ENCODE results near the gene CHTF18. TPM values are rescaled to one million over a fixed set of nuclear protein-coding genes. Genes with fewer than 3 reads are reported as not detected.

The CHTF18 gene
- total RNA-seq, 4 donors from 2014 or later, result 2.8 to 10.7 (median 4.6) TPM

DNA sequence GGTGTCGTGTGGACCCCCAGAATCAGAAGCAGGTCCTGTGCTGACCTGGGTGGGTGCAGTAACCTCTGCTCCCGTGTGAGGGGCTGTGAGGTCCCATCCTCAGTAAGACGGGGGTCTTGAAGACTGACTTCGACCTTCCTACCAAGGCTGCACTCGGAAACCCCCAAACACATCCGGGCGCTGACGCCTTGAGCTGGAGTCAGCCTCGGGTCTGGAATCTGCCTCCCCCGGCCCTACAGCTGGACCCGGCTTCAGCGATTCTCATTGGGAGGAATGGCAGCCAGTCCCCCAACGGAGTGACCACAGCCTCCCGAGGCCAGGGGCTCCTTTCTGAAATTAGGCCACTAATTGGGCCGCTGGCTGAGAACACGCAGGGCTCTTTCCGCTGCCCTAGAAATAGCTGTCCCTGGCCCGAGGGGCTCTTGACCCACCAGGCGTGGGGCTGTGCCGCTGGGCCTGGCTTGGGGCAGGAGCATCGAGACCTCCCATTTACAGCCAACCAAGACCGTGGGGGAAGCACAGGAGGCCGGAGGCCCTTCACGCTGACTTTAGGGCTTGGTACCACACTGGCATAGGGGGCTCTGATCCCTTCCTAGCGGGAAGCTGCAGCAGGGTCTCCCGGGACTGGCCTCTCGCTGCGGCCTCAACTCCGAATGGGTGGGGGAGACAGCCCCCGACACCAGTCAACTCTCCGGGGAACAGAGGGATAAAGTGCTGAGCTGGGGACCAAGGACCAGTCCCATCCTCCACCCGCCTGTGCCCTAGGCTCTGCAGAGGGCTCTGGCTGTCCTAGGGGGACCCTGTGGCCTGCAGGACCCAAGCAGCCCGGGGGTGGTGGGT lies 14.7 kb downstream of the CHTF18 start:
- no peak for TF ChIP-seq CTCF (IDR thresholded peaks at IDR 0.05)
- ATAC-seq (ENCODE audit: low FRiP score), result no peak
- no peak for DNase-seq (ENCODE audit: low spot score)

- no peak for TF ChIP-seq CTCF (IDR thresholded peaks at IDR 0.05)
- DNase-seq (ENCODE audit: low spot score) (no peak), ATAC-seq (ENCODE audit: low FRiP score) (no peak)
Observed at GRCh38 chr16:803754-804080, 15.3 kb downstream of the CHTF18 start.

DNA sequence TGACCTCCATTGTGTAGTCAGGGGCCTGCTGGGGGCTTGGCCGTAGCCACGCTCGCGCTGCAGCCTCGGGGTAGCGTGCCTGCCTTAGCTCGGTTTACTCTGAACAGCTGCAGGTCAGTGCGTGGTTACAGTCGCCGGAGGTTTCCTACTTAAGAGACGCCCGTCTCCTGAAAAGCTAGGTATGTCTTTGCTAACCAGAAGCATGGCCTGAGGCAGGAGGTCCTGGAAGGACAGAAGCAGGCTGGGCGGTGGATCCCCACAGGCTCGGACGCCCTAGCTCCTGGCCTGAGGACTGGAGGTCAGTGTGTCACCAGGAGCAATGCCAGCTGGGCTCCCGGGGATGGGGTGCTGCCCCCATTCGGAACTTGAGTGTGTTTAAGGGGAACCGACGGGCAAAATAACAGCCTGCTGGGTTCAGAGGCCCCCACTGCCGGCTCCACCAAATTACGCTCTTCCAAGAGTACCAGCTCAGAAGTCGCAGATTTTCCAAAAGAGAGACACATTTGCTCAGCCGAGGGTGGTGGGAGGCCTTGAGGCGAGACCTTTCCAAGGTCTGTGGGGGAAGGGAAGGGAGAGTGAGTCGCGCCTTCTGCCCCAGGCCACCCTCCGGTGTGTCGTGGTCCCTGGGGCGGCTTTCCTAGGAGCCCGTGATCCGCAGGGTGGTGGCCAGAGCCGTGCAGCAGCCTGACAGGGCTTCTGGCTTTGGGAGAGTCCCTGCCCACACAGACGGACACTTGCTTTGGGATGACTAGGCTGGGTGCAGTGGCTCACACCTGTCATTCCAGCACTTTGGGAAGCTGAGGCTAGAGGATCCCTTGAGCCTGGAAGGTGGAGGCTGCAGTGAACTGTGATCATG lies 16.0 kb downstream of the CHTF18 start:
- no peak for DNase-seq (ENCODE audit: low spot score)
- no peak for ATAC-seq (ENCODE audit: low FRiP score)
- TF ChIP-seq CTCF (IDR thresholded peaks at IDR 0.05), result no peak

- ATAC-seq (ENCODE audit: low FRiP score), result no peak
- TF ChIP-seq CTCF (IDR thresholded peaks at IDR 0.05), result no peak
- no peak for DNase-seq (ENCODE audit: low spot score)
Observed at GRCh38 chr16:805474-805873, 17.1 kb downstream of the CHTF18 start.

- TF ChIP-seq CTCF (IDR thresholded peaks at IDR 0.05), result no peak
- peak; percentile 59 for DNase-seq (ENCODE audit: low spot score)
- peak; percentile 97 for ATAC-seq (ENCODE audit: low FRiP score)
Observed at GRCh38 chr16:807347-808084, 19.1 kb downstream of the CHTF18 start.

GRCh38 chr16:808085-808386 lies 19.6 kb downstream of the CHTF18 start:
- ATAC-seq (ENCODE audit: low FRiP score), result no peak
- no peak for TF ChIP-seq CTCF (IDR thresholded peaks at IDR 0.05)
- no peak for DNase-seq (ENCODE audit: low spot score)
